Stimulated activated CD4-positive, alpha-beta T cell treated with anti-CD3 and anti-CD28 coated beads, TNF-alpha, amount 100 ng/mL, for 24 hours (primary cell): ENCODE measurements around the gene PDE3B.
"Not testable (repeated sequence)": the region's sequence is repeated elsewhere in the genome, so short reads cannot be mapped to it uniquely, and the experiment has no call there.

Experiments used
- DNase-seq, 3 experiments: peaks; one replicate each; pipeline ENCODE4 v3.0.0-alpha.2; 2020; ENCODE audit warnings: low read depth in 3 of 3

The PDE3B gene

GRCh38 chr11:14676068-14676467 lies 32.5 kb downstream of the PDE3B start:
- DNase-seq, result no peak

DNA sequence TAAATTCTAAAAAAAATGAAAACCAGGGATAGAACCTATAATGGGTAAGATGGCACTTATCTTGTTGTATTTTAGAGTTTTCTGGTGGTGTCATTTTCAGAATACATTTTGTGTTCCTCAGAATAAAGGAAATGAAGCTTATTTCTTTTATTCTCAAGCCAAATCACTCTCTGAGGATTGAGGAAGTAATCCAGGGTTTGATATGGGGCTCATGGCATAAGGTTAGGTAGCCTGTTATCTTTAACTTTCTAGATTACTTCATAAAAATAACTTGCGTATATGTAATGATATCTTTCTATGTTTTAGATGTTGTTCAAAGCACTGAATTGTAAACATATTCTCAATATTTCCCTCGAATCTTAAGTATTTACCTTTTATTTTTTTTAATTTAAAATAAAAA lies 33.5 kb downstream of the PDE3B start:
- no peak for DNase-seq

- DNase-seq, result no peak
These were observed 34.7 kb downstream of the PDE3B start for GRCh38 chr11:14678350-14678749.

- DNase-seq, result no peak
These were observed 36.1 kb downstream of the PDE3B start for GRCh38 chr11:14679662-14680061.

DNA sequence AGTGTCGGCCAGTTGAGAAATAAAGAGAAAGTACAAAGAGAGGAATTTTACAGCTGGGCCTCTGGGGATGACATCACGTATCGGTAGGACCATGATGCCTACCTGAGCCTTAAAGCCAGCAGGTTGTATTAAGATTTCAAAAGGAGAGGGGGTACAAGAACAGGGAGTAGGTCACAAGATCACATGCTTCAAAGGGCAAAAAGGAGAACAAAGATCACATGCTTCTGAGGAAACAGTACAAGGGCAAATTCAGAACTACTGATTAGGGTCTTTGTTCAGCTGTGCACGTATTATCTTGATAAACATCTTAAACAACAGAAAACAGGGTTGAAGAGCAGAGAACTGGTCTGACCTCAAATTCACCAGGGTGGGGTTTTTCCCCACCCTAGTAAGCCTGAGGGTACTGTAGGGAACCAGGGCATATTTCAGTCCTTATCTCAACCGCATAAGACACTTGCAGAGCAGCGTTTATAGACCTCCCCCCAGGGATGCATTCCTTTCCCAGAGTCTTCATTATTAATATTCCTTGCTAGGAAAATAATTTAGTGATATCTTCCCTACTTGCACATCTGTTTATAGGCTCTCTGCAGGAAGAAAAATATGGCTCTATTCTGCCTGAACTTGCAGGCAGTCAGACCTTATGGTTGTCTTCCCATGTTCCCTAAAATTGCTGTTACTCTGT lies 40.8 kb downstream of the PDE3B start:
- DNase-seq, result not testable (repeated sequence)

GRCh38 chr11:14687456-14687855 lies 43.9 kb downstream of the PDE3B start:
- DNase-seq, result no peak

DNA sequence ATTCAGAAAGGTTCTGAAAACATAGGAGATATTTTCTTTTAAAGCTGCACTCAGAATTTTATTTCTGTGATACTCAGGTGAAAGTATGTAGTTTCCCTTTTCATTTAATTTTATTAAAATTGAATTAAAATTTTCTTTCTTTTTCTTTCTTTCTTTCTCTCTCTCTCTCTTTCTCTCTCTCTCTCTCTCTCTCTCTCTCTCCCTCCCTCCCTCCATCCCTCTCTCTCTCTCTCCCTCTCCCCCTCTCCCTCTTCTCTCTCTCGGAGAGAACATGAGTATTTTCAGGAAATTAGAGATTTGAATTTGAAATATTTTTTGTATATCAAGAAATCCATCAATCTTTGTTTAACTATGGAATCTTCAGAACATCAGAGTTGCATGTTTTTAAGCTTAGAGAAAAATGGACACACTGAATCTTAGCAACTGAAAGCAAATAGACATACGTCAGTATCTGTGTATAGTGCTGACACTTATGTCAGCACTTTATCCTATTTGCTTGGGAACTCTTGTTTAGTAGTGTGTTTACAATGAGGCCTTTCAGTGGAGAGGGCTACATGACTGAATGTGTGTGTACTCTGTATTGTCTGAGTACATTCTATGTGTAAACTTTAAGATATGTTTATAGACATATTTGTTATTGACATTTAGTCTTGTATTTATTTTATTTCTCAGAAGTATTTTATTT lies 44.5 kb downstream of the PDE3B start:
- DNase-seq, result no peak

DNA sequence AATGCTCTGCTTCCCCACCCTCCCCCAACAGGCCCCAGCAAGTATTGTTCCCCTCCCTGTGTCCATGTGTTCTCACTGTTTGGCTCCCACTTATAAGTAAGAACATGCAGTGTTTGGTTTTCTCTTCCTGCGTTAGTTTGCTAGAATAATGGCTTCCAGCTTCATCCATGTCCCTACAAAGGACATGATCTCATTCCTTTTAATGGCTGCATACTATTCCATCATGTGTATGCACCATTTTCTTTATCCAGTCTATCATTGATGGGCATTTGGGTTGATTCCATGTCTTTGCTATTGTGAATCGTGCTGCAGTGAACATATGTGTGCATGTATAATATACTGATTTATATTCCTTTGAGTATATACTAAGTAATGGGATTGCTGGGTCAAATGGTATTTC lies 52.1 kb downstream of the PDE3B start:
- not testable (repeated sequence) for DNase-seq

DNA sequence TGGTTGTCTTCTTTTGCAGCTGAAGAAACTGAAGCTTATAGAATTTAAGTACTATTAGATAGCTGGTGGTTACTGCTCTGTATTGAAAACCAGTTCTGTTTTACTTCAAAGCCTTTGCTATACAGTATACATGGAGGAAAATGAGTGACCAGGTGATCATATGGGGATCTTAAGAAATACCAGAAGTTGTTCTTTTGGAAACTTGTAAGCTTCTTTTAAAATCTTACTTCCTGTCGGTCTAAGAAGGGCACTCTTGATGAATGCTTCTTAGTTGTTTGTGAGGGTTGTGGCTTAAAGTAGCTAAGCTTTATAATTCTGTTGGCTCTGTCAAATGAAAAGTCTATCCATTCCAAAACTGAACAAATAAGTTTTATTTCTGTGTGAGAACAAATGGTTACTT lies 55.2 kb downstream of the PDE3B start:
- no peak for DNase-seq

DNA sequence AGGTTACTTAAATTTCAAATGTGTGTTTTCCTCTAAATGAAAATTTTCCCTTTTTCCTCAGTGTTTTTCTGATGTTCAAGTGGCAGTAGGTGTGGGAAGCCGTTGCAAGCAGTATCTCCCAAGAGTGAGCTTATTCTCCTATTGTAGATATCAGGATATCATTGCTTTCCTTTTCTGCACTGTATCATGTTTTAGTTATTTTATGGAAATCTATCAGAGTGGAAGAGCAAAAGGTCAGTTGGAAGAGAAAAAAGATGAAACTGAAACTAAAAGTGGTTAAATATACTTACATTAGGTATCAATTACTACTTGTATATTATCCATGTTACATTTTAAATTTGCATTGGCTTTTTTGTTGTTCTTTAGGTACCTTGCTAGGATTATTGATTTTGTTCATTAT lies 57.0 kb downstream of the PDE3B start:
- DNase-seq, result no peak

- DNase-seq, result no peak
These were observed 59.2 kb downstream of the PDE3B start for GRCh38 chr11:14702760-14703159.

DNA sequence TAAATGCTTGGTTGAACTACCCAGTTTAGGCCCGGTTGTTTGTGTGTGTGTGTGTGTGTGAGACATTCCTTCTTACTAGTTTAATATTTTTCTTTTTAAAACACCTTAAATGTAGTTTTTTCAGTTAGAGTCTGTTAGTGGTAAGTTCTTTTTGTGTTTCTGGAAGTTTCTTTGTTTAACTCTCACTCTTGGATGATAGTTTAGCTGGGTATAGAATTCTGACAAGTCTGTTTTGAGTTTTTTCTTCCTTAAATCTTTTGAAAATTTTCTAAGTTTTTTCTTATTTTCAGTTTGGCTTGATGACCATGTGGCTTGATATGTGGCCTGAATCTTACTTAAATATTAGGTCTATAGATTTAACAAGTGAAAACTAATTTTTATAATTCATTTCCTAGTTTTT lies 60.1 kb downstream of the PDE3B start:
- DNase-seq, result no peak

DNA sequence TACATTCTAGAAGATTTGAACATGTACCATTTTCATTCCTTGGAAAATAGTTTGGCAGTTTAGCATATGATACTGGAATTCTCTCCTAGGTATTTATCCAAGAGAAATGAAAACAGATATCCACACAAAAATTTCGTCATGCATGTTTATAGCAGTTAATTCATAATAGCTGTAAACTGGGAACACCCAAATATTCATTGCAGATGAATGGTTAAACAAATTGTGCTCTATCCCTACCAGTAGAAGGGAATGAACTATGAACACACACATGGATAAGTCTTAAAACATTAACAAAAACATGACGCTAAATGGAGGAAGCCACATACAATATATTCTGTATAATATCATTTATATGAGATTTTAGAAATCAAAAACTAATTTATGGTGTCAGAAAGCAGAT lies 61.5 kb downstream of the PDE3B start:
- DNase-seq, result no peak

- DNase-seq, result no peak
These were observed 70.1 kb downstream of the PDE3B start for GRCh38 chr11:14713496-14714244.

GRCh38 chr11:14715669-14716068 lies 72.1 kb downstream of the PDE3B start:
- not testable (repeated sequence) for DNase-seq

DNA sequence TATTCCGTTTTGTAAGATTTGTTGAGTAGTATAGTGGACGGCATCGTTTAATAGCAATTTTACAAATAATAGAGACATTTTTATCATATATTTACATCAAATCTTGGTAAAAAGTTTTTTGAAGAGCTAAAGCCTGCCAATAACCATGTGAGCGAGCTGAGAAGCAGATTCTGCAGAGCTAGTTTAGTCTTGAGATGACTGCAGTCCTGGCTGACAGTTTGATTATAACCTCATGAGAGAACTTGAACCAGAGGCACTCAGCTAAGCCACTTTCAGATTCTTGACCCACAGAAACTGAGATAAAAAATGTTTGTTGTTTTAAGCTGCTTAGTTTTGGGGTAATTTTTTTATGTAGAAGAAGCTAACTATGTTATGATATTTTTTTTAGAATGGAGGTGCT lies 78.9 kb downstream of the PDE3B start:
- DNase-seq, result no peak

- no peak for DNase-seq
These were observed 81.5 kb downstream of the PDE3B start for GRCh38 chr11:14725150-14725549.

DNA sequence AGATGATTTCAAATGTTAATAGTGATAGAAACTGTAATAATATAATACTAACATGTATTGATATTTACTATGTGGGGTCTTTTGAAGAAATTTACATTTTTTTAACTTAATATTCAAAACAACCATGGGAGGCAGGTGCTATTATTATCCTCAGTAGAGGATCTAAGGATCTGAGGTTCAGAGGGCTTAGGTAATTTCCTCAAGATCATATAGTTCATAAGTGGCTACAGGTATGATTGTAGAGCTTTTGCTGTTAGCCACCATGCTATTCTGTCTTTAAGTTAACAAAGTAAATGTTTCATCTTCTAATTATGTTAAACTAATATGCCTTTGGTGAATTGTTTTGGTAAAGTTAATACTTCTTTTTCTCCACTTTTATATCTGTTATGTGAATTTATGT lies 83.6 kb downstream of the PDE3B start:
- DNase-seq, result no peak

GRCh38 chr11:14727746-14728145 lies 84.1 kb downstream of the PDE3B start:
- DNase-seq, result no peak

DNA sequence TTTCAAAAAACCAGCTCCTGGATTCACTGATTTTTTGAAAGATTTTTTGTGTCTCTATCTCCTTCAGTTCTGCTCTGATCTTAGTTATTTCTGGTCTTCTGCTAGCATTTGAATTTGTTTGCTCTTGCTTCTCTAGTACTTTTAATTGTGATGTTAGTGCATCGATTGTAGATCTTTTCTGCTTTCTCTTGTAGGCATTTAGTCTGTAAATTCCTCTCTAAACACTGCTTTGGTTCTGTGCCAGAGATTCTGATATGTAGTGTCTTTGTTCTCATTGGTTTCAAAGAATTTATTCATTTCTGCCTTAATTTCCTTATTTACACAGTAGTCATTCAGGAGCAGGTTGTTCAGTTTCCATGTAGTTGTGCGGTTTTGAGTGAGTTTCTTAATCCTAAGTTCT lies 96.9 kb downstream of the PDE3B start:
- DNase-seq, result not testable (repeated sequence)

DNA sequence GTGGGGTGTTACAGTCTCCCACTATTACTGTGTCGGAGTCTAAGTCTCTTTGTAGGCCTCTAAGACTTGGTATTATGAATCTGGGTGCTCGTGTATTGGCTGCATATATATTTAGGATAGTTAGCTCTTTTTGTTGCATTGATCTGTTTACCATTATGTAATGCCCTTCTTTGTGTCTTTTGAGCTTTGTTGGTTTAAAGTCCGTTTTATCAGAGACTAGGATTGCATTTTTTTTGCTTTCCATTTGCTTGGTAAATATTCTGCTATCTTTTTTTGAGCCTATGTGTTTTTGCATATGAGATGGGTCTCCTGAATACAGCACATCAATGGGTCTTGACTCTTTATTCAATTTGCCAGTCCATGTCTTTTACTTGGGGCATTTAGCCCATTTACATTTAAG lies 97.6 kb downstream of the PDE3B start:
- no peak for DNase-seq

DNA sequence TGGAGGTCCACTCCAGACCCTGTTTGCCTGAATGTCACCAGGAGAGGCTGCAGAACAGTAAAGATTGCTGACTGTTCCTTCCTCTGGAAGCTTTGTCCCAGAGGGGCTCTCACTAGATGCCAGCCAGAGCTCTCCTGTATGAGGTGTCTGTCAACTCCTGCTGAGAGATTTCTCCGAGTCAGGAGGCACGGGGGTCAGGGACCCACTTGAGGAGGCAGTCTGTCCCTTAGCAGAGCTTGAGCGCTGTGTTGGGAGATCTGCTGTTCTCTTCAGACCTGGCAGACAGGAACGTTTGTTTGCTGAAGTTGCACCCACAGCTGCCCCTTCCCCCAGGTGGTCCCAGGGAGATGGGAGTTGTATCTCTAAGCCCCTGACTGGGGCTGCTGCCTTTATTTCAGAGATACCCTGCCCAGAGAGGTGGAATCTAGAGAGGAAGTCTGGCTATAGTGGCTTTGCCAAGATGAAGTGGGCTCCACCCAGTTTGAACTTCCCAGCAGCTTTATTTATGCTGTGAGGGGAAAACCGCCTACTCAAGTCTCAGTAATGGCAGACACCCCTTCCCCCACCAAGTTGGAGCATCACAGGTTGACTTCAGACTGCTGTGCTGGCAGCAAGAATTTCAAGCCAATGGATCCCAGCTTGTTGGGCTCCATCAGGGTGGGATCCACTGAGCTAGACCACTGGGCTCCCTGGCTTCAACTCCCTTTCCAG lies 99.4 kb downstream of the PDE3B start:
- DNase-seq, result no peak
